ENCODE results near the gene CDH2.

GRCh38 chr18:28108814-28109213, 68.1 kb downstream of the CDH2 start:
- TF ChIP-seq CTCF (IDR thresholded peaks at IDR 0.05), result no peak
- no peak for TF ChIP-seq POLR2A (IDR thresholded peaks at IDR 0.05)
- TF ChIP-seq POLR2AphosphoS5 (IDR thresholded peaks at IDR 0.05), result no peak

Data from suprapubic skin (tissue), 4 donors.